Body of pancreas (tissue), 4 donors: Measurements from ENCODE around the gene RBM4B. TPM values are rescaled to one million over a fixed set of nuclear protein-coding genes. Genes with fewer than 3 reads are reported as not detected.

ENCODE experiments used
- ATAC-seq: fragments of 150-250 bp; one replicate; pipeline ENCODE4 v1.9.1; 2016
- DNase-seq, 4 donors: peaks; one replicate each; pipeline ENCODE4 v3.0.0-alpha.2; 2019
- H3K27ac ChIP-seq, 4 donors: fragments of 200-600 bp; sonication (generic); 1 replicate in 3 of 4; 2 replicates in 1 of 4; pipeline versions ENCODE4 v1.5.1 to v1.6.1; 2016 to 2019; ENCODE audit warnings: mild to moderate bottlenecking in 1 of 4, mixed read lengths in 1 of 4, moderate library complexity in 1 of 4
- H3K27me3 ChIP-seq, 2 donors: fragments of 200-600 bp; sonication (generic); one replicate each; pipeline ENCODE4 v1.6.0; 2016; ENCODE audit warnings: mild to moderate bottlenecking in 1 of 2
- H3K36me3 ChIP-seq, 2 donors: fragments of 200-600 bp; sonication (generic); replicated peaks in 1 of 2; 2 replicates each; pipeline ENCODE4 v1.5.1; 2016; ENCODE audit warnings: low read depth in 2 of 2; ENCODE audit not compliant: insufficient read depth in 1 of 2
- H3K4me1 ChIP-seq: fragments of 200-600 bp; sonication (generic); one replicate; pipeline ENCODE4 v1.6.0; 2016
- H3K4me3 ChIP-seq, 2 donors: fragments of 200-600 bp; sonication (generic); 1 replicate in 1 of 2; 2 replicates in 1 of 2; pipeline ENCODE4 v1.5.1; 2016 to 2019
- H3K9me3 ChIP-seq, 3 donors: fragments of 200-600 bp; sonication (generic); 1 replicate in 2 of 3; 2 replicates in 1 of 3; pipeline ENCODE4 v1.5.1; 2016
- CTCF ChIP-seq, 7 experiments: fragments of 450-650 bp in 4 of 7; fragments of 200-600 bp in 3 of 7; sonication (generic) in 3 of 7; IDR thresholded peaks; one replicate each; pipeline ENCODE4 v1.5.1; 2016 to 2019; ENCODE audit warnings: antibody characterized with exemption in 7 of 7
- POLR2A ChIP-seq, 3 donors: fragments of 450-650 bp; IDR thresholded peaks; one replicate each; pipeline ENCODE4 v1.6.1; 2016; ENCODE audit warnings: antibody characterized with exemption in 3 of 3, mild to moderate bottlenecking in 2 of 3
- WGBS, 2 donors: methylation state at CpG; one replicate each; pipeline ENCODE4 v1.1.5; 2017; 5-methylcytosine and 5-hydroxymethylcytosine counted together
- intact Hi-C: fragments of 100-400 bp; cut with DNase I; formaldehyde crosslinking; loops from one replicate; pipeline ENCODE4 v1.15.1; 2023
- total RNA-seq, 2 donors: library from RNA; depleted of rRNA; stranded (reverse); fragments of >200 nt; gene quantifications; one replicate each; pipeline ENCODE4 v1.1.0, GENCODE V29; 2016

RBM4B gene
- total RNA-seq, 2 donors from 2014 or later: 13.2 to 22.6 TPM

- no peak overlapping the region for H3K27ac ChIP-seq
- TF ChIP-seq CTCF (IDR thresholded peaks at IDR 0.05) (no peak), POLR2A (IDR thresholded peaks at IDR 0.05) (no peak)
- ATAC-seq (no peak), DNase-seq (peak; percentile 22 to 61 (median 42))
- WGBS, 2 donors: 80 to 81% methylated on average over 6 to 10 of the region's 10 CpGs
- no peak overlapping the region for H3K4me3 ChIP-seq
- H3K36me3 ChIP-seq: peaks cover 0 to 6% of the 10 kb centered on the region in 2 donors
- intact Hi-C loops: no loop called here
- H3K4me1 ChIP-seq: no peaks in the 10 kb centered on the region
- H3K9me3 ChIP-seq: no peaks in the 10 kb centered on the region
- no peaks in the 10 kb centered on the region for H3K27me3 ChIP-seq
Observed at GRCh38 chr11:66701432-66702240, 23.9 kb upstream of the RBM4B start.

- ATAC-seq (no peak), DNase-seq (no peak)
- TF ChIP-seq POLR2A (IDR thresholded peaks at IDR 0.05) (no peak), CTCF (IDR thresholded peaks at IDR 0.05) (no peak)
- H3K4me1 ChIP-seq: no peaks in the 10 kb centered on the region
- peaks cover 0 to 6% of the 10 kb centered on the region in 2 donors for H3K36me3 ChIP-seq
- intact Hi-C loops: no loop called here
- H3K9me3 ChIP-seq: no peaks in the 10 kb centered on the region
- no peaks in the 10 kb centered on the region for H3K27me3 ChIP-seq
- H3K27ac ChIP-seq: no peak overlapping the region
- 93 to 96% methylated on average over 5 to 27 of the region's 27 CpGs for WGBS, 2 donors
- no peak overlapping the region for H3K4me3 ChIP-seq
Observed at GRCh38 chr11:66700742-66701141, 23.1 kb upstream of the RBM4B start.

GRCh38 chr11:66700337-66700736, 22.6 kb upstream of the RBM4B start:
- intact Hi-C loops: no loop called here
- no peak overlapping the region for H3K4me3 ChIP-seq

GRCh38 chr11:66698491-66698890, 20.8 kb upstream of the RBM4B start:
- intact Hi-C loops: no loop called here
- TF ChIP-seq POLR2A (IDR thresholded peaks at IDR 0.05) (no peak), CTCF (IDR thresholded peaks at IDR 0.05) (no peak)
- WGBS, 2 donors: 94 to 98% methylated on average over 9 of the region's 9 CpGs
- DNase-seq: no peak
- Histone ChIP-seq H3K27me3 (no peaks in the 10 kb centered on the region), H3K4me1 (no peaks in the 10 kb centered on the region), H3K27ac (no peak overlapping the region), H3K36me3 (peaks cover 0 to 3% of the 10 kb centered on the region in 2 donors), H3K4me3 (no peak overlapping the region), H3K9me3 (no peaks in the 10 kb centered on the region)
- no peak for ATAC-seq

More at GRCh38 chr11:66700337-66700736, 22.6 kb upstream of the RBM4B start:
- no peak for ATAC-seq
- no peak for TF ChIP-seq POLR2A (IDR thresholded peaks at IDR 0.05)
- no peak for TF ChIP-seq CTCF (IDR thresholded peaks at IDR 0.05)
- Histone ChIP-seq H3K27me3 (no peaks in the 10 kb centered on the region), H3K27ac (no peak overlapping the region), H3K4me1 (no peaks in the 10 kb centered on the region), H3K9me3 (no peaks in the 10 kb centered on the region), H3K36me3 (peaks cover 0 to 6% of the 10 kb centered on the region in 2 donors)
- WGBS, 2 donors: 92 to 96% methylated on average over 9 to 14 of the region's 15 CpGs
- no peak for DNase-seq

- TF ChIP-seq POLR2A (IDR thresholded peaks at IDR 0.05) (no peak), CTCF (IDR thresholded peaks at IDR 0.05) (no peak)
- WGBS, 2 donors: 89 to 92% methylated on average over 3 to 6 of the region's 6 CpGs
- intact Hi-C loops: loop anchor here (2.0 kb wide), 1 partner anchor 135 kb away; no protein-coding TSS in a partner anchor
- no peaks in the 10 kb centered on the region for H3K4me1 ChIP-seq
- DNase-seq (no peak), ATAC-seq (no peak)
- peaks cover 0 to 3% of the 10 kb centered on the region in 2 donors for H3K36me3 ChIP-seq
- no peaks in the 10 kb centered on the region for H3K27me3 ChIP-seq
- no peak overlapping the region for H3K27ac ChIP-seq
- no peaks in the 10 kb centered on the region for H3K9me3 ChIP-seq
- no peak overlapping the region for H3K4me3 ChIP-seq
Observed at GRCh38 chr11:66697988-66698387, 20.3 kb upstream of the RBM4B start.
